Activated naive CD8-positive, alpha-beta T cell (primary cell): ENCODE results near the gene ERBB3.

Experiments
- H3K27ac Mint-ChIP-seq: one replicate; pipeline ENCODE4 v1.8.0; 2021; ENCODE audit warnings: mixed read lengths
- H3K27me3 Mint-ChIP-seq: one replicate; pipeline ENCODE4 v1.8.0; 2021; ENCODE audit warnings: mixed read lengths
- H3K36me3 Mint-ChIP-seq: one replicate; pipeline ENCODE4 v1.8.0; 2021; ENCODE audit warnings: mixed read lengths
- H3K4me1 Mint-ChIP-seq: one replicate; pipeline ENCODE4 v1.8.0; 2021; ENCODE audit warnings: low read depth, mixed read lengths
- H3K4me3 Mint-ChIP-seq: one replicate; pipeline ENCODE4 v1.8.0; 2021; ENCODE audit warnings: mild to moderate bottlenecking, mixed read lengths
- H3K9me3 Mint-ChIP-seq: one replicate; pipeline ENCODE4 v1.8.0; 2021; ENCODE audit warnings: low read depth, mixed read lengths

ERBB3 gene

DNA sequence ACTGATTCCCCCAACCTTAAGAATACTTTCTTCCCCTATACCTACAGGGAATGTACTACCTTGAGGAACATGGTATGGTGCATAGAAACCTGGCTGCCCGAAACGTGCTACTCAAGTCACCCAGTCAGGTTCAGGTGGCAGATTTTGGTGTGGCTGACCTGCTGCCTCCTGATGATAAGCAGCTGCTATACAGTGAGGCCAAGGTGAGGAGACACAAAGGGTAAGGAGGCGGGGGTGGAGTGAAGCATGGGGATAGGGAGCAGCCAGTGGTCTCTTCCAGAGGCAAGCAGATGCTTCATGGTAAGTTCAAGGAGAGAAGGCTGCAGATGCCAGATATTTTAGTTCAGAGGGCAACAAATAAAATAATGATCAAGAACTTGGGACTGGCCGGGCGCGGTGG is 17.8 kb downstream of the ERBB3 start:
- Mint-ChIP-seq H3K4me1 (peaks cover 23% of the 10 kb centered on the region), H3K9me3 (no peaks in the 10 kb centered on the region), H3K27ac (no peak overlapping the region), H3K36me3 (peaks cover 2% of the 10 kb centered on the region), H3K27me3 (no peaks in the 10 kb centered on the region), H3K4me3 (no peak overlapping the region)

DNA sequence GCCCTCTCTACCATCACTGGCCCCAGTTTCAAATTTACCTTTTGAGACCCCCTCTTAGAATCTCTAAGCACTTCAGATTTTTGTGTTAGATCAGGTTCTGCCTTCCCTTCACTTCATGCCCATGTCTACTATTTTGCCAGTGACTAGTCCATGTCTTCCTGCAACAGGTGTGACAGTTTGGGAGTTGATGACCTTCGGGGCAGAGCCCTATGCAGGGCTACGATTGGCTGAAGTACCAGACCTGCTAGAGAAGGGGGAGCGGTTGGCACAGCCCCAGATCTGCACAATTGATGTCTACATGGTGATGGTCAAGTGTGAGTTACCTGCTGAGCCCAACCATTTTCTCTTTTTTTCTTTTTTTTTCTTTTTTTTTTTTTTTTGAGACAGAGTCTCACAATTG is 18.6 kb downstream of the ERBB3 start:
- Mint-ChIP-seq H3K27ac (no peak overlapping the region), H3K36me3 (peaks cover 2% of the 10 kb centered on the region), H3K9me3 (no peaks in the 10 kb centered on the region), H3K4me1 (peaks cover 32% of the 10 kb centered on the region), H3K27me3 (no peaks in the 10 kb centered on the region), H3K4me3 (no peak overlapping the region)

- peak overlapping the region; percentile 5 for H3K27ac Mint-ChIP-seq
These were observed 19.8 kb downstream of the ERBB3 start for GRCh38 chr12:56099787-56100186.

GRCh38 chr12:56101045-56101444 is 21.1 kb downstream of the ERBB3 start:
- Mint-ChIP-seq H3K9me3 (no peaks in the 10 kb centered on the region), H3K4me1 (peaks cover 42% of the 10 kb centered on the region), H3K27me3 (no peaks in the 10 kb centered on the region), H3K27ac (peak overlapping the region; percentile 76), H3K4me3 (no peak overlapping the region), H3K36me3 (peaks cover 10% of the 10 kb centered on the region)

More at GRCh38 chr12:56099787-56100186, 19.8 kb downstream of the ERBB3 start:
- Mint-ChIP-seq H3K36me3 (peaks cover 4% of the 10 kb centered on the region), H3K27me3 (no peaks in the 10 kb centered on the region), H3K4me1 (peaks cover 37% of the 10 kb centered on the region), H3K4me3 (no peak overlapping the region), H3K9me3 (no peaks in the 10 kb centered on the region)

GRCh38 chr12:56102683-56103065 is 22.7 kb downstream of the ERBB3 start:
- peak overlapping the region; percentile 100 for H3K27ac Mint-ChIP-seq
- H3K9me3 Mint-ChIP-seq = no peaks in the 10 kb centered on the region
- H3K4me1 Mint-ChIP-seq = peaks cover 54% of the 10 kb centered on the region
- H3K4me3 Mint-ChIP-seq = peak overlapping the region; percentile 100
- H3K27me3 Mint-ChIP-seq = no peaks in the 10 kb centered on the region
- H3K36me3 Mint-ChIP-seq = peaks cover 19% of the 10 kb centered on the region

- peaks cover 18% of the 10 kb centered on the region for H3K36me3 Mint-ChIP-seq
- peaks cover 54% of the 10 kb centered on the region for H3K4me1 Mint-ChIP-seq
- peak overlapping the region; percentile 100 for H3K27ac Mint-ChIP-seq
- no peaks in the 10 kb centered on the region for H3K27me3 Mint-ChIP-seq
- H3K9me3 Mint-ChIP-seq = no peaks in the 10 kb centered on the region
- peak overlapping the region; percentile 100 for H3K4me3 Mint-ChIP-seq
These were observed 23.2 kb downstream of the ERBB3 start for GRCh38 chr12:56103066-56103711.

GRCh38 chr12:56103823-56104108 is 23.8 kb downstream of the ERBB3 start:
- Mint-ChIP-seq H3K4me3 (peak overlapping the region; percentile 100), H3K27me3 (no peaks in the 10 kb centered on the region), H3K4me1 (peaks cover 55% of the 10 kb centered on the region), H3K36me3 (peaks cover 19% of the 10 kb centered on the region), H3K27ac (peak overlapping the region; percentile 100), H3K9me3 (no peaks in the 10 kb centered on the region)

GRCh38 chr12:56104109-56104814 is 24.3 kb downstream of the ERBB3 start, which contains the start of gene PA2G4:
Gene PA2G4, plus strand, starts transcription at chr12:56104559. Its CDS starts 179 bp downstream, at chr12:56104738.
- Mint-ChIP-seq H3K4me3 (peak within 1 kb of the TSS; percentile 100), H3K27ac (peak within 1 kb of the TSS; percentile 100), H3K36me3 (peaks cover 19% of the 10 kb centered on the region), H3K4me1 (peaks cover 55% of the 10 kb centered on the region), H3K27me3 (no peaks in the 10 kb centered on the region), H3K9me3 (no peaks in the 10 kb centered on the region)

DNA sequence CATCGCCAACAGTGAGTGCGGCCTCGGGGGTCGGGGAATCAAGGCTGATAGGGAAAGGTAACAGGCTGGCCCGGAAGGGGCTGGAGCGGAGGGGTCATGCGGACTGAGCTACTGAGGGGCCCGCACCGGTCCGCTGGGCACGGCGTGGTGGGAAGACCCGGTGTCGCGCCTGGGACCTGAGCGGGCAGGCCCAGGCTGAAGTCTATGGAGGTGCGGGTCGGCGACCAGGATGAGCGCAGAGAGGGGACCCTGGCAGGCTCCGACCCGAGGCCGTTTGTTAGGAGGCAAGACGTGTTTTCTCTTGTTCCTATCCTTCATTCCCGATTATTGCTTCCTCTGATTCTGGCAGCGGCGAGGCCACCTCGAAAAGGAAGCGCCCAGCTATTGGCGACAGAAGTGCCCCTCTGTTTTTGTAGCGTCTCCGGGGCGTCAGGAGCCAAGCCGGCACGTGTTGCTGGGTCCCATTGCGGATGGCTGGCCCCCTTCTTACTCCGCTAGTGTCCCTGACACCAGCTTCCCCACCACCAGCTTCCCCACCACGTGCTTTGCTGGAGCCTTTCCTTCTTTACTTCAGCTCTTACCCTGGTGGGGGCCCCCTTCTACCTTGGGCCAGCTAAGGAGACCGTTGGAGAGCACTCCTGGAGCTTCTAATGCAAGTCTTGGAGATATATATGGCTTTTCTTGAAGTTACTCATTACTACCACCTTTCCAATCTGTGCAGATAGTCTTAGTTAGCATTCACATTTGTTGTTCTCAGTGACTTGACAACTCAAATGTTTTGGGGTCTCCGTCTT is 25.0 kb downstream of the ERBB3 start:
- H3K4me1 Mint-ChIP-seq = peaks cover 54% of the 10 kb centered on the region
- H3K27ac Mint-ChIP-seq = peak overlapping the region; percentile 100
- H3K9me3 Mint-ChIP-seq = no peaks in the 10 kb centered on the region

GRCh38 chr12:56105609-56105902 is 25.6 kb downstream of the ERBB3 start:
- peak overlapping the region; percentile 100 for H3K27ac Mint-ChIP-seq
- H3K4me1 Mint-ChIP-seq = peaks cover 53% of the 10 kb centered on the region
- H3K9me3 Mint-ChIP-seq = no peaks in the 10 kb centered on the region
- no peaks in the 10 kb centered on the region for H3K27me3 Mint-ChIP-seq
- H3K36me3 Mint-ChIP-seq = peaks cover 21% of the 10 kb centered on the region
- peak overlapping the region; percentile 100 for H3K4me3 Mint-ChIP-seq

More for the DNA sequence above, 25.0 kb downstream of the ERBB3 start:
- Mint-ChIP-seq H3K4me3 (peak overlapping the region; percentile 100), H3K27me3 (no peaks in the 10 kb centered on the region), H3K36me3 (peaks cover 19% of the 10 kb centered on the region)

- Mint-ChIP-seq H3K4me3 (peak overlapping the region; percentile 100), H3K4me1 (peaks cover 38% of the 10 kb centered on the region), H3K36me3 (peaks cover 28% of the 10 kb centered on the region), H3K9me3 (no peaks in the 10 kb centered on the region), H3K27me3 (no peaks in the 10 kb centered on the region), H3K27ac (peak overlapping the region; percentile 59)
These were observed 27.3 kb downstream of the ERBB3 start for GRCh38 chr12:56107242-56107641.

DNA sequence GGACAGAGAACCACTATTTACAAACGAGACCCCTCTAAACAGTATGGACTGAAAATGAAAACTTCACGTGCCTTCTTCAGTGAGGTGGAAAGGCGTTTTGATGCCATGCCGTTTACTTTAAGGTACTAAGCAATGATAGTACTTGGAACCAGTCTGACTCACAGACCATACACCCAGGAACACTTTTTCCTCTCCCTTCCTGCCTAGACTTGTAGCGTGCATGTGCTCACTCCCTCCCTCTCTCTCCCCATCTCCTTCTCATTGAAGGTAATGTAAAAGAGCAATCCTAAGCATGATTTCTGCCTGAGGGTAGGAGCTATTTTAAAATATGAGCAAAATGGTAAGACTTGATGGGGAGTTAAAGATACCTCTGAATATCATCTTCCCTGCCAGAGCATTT is 30.6 kb downstream of the ERBB3 start:
- Mint-ChIP-seq H3K9me3 (no peaks in the 10 kb centered on the region), H3K27ac (peak overlapping the region; percentile 16), H3K4me3 (no peak overlapping the region), H3K4me1 (peaks cover 23% of the 10 kb centered on the region), H3K36me3 (peaks cover 25% of the 10 kb centered on the region), H3K27me3 (no peaks in the 10 kb centered on the region)

DNA sequence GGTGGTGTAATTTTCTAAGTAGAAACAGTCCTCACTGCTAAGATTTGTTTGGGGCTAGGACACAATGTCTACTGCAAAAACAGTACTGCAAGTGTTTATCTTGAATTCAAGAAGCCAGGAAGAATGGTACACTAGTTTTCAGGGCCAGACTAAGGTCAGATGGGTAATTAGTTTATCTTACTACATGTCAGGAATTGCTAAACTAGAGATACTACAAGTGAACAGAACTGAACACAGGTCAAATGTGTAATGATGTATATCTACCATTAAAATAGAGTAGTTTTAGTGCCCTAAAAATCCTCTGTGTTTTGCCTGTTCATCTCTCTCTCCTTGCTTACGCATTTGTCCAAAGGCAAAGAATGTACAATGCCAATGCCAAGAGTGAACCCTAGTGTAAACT is 34.1 kb downstream of the ERBB3 start:
- Mint-ChIP-seq H3K9me3 (no peaks in the 10 kb centered on the region), H3K36me3 (peaks cover 23% of the 10 kb centered on the region), H3K4me1 (peaks cover 20% of the 10 kb centered on the region), H3K27me3 (no peaks in the 10 kb centered on the region), H3K27ac (peak overlapping the region; percentile 58), H3K4me3 (no peak overlapping the region)

DNA sequence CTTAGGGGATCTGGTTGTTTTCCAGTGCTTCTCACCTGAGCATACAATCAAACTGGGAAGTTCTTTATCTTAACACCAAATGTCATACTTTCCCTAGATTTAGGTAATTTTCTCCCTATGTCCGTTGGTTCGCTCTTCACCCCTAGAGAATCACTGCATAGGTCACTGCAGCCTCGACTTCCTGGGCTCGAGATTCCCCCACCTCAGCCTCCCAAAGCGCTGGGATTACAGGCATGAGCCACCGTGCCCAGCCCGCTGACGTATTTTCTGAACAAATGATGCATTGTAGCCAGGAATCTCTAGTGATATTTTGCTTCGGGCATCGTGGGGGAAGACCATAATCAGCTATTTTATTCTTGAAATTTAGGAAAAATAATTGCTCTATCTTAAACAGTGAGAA is 35.4 kb downstream of the ERBB3 start:
- H3K36me3 Mint-ChIP-seq = peaks cover 22% of the 10 kb centered on the region
- H3K4me1 Mint-ChIP-seq = peaks cover 33% of the 10 kb centered on the region
- H3K27me3 Mint-ChIP-seq = no peaks in the 10 kb centered on the region
- no peaks in the 10 kb centered on the region for H3K9me3 Mint-ChIP-seq
- peak overlapping the region; percentile 97 for H3K4me3 Mint-ChIP-seq
- H3K27ac Mint-ChIP-seq = peak overlapping the region; percentile 99
